SK-N-SH (cell line): ENCODE measurements around the gene HOXC5. TPM values are rescaled to one million over a fixed set of nuclear protein-coding genes. Genes with fewer than 3 reads are reported as not detected.
A peak's percentile ranks its signal among the peaks of the same experiment; 100 is the strongest.

Experiments used
- CTCF ChIA-PET: fragments of 300-600, 350-600 bp; formaldehyde crosslinking; extraction: SDS; loops from one replicate; lab custom pipeline; 2021; lab: Yijun Ruan, JAX
- POLR2A ChIA-PET: fragments of 350-600 bp; sonication (Branson Sonifier 250); formaldehyde crosslinking; extraction: SDS; loops from one replicate; lab custom pipeline; 2020; ENCODE audit warnings: antibody characterized with exemption, inconsistent platforms; lab: Yijun Ruan, JAX
- DNase-seq: peaks from one replicate; pipeline ENCODE4 v3.0.0; 2012
- H2AFZ ChIP-seq: fragments of 200-600 bp; sonication (generic); 2 replicates; pipeline ENCODE4 v1.8.1; 2016; ENCODE audit warnings: antibody characterized with exemption, mild to moderate bottlenecking, low read depth
- H3F3A ChIP-seq: fragments of 200-600 bp; sonication (generic); replicated peaks from 2 replicates; pipeline ENCODE3; 2016; ENCODE audit warnings: antibody characterized with exemption, mild to moderate bottlenecking; ENCODE audit not compliant: insufficient read depth
- H3K27ac ChIP-seq, 2 experiments: fragments of 200-500 bp in 1 of 2; fragments of 200-600 bp in 1 of 2; sonication (Bioruptor generic) in 1 of 2; sonication (generic), shearing (Covaris generic) in 1 of 2; 2 replicates each; pipeline versions ENCODE4 v1.5.1 to v1.6.1; 2014 to 2016; ENCODE audit warnings: low read depth in 2 of 2, inconsistent platforms in 1 of 2, low read length in 1 of 2, mild to moderate bottlenecking in 1 of 2, mixed read lengths in 1 of 2
- H3K27me3 ChIP-seq: fragments of 200-600 bp; sonication (generic), shearing (Covaris generic); 2 replicates; pipeline ENCODE4 v1.6.1; 2016; ENCODE audit warnings: mixed run types; ENCODE audit not compliant: insufficient read depth
- H3K36me3 ChIP-seq, 2 experiments: fragments of 200-500 bp in 1 of 2; fragments of 200-600 bp in 1 of 2; sonication (Bioruptor generic) in 1 of 2; sonication (generic) in 1 of 2; replicated peaks in 1 of 2; 2 replicates each; pipeline versions ENCODE3 to v1.5.1; 2014 to 2016; ENCODE audit warnings: low read length in 1 of 2, mild to moderate bottlenecking in 1 of 2; ENCODE audit not compliant: insufficient read depth in 2 of 2, control insufficient read depth in 1 of 2
- H3K4me1 ChIP-seq, 2 experiments: fragments of 200-500 bp in 1 of 2; fragments of 200-600 bp in 1 of 2; sonication (Bioruptor generic) in 1 of 2; sonication (generic), shearing (Covaris generic) in 1 of 2; 2 replicates each; pipeline versions ENCODE4 v1.5.1 to v1.6.1; 2014 to 2016; ENCODE audit warnings: low read depth in 1 of 2, low read length in 1 of 2, mixed run types in 1 of 2; ENCODE audit not compliant: insufficient read depth in 2 of 2, control insufficient read depth in 1 of 2
- H3K4me2 ChIP-seq: fragments of 200-600 bp; sonication (generic), shearing (Covaris generic); 2 replicates; pipeline ENCODE4 v1.6.1; 2017; ENCODE audit warnings: mixed run types
- H3K4me3 ChIP-seq, 2 experiments: fragments of 200-500 bp in 1 of 2; fragments of 200-600 bp in 1 of 2; sonication (Bioruptor generic) in 1 of 2; sonication (generic), shearing (Covaris generic) in 1 of 2; 2 replicates each; pipeline versions ENCODE4 v1.5.1 to v1.8.1; 2014 to 2016; ENCODE audit warnings: low read depth in 2 of 2, inconsistent platforms in 1 of 2, low read length in 1 of 2, mild to moderate bottlenecking in 1 of 2, mixed read lengths in 1 of 2, moderate library complexity in 1 of 2
- H3K79me2 ChIP-seq: fragments of 200-600 bp; sonication (generic); 2 replicates; pipeline ENCODE4 v1.8.1; 2017; ENCODE audit warnings: mild to moderate bottlenecking; ENCODE audit not compliant: insufficient read depth
- H3K9ac ChIP-seq: fragments of 200-600 bp; sonication (generic); 2 replicates; pipeline ENCODE4 v1.6.1; 2017; ENCODE audit warnings: mixed run types
- H3K9me2 ChIP-seq: fragments of 200-600 bp; sonication (generic); 2 replicates; pipeline ENCODE4 v1.6.1; 2017; ENCODE audit warnings: mixed run types
- H3K9me3 ChIP-seq: fragments of 200-600 bp; sonication (generic); 2 replicates; pipeline ENCODE4 v1.6.1; 2017; ENCODE audit warnings: mixed run types, mild to moderate bottlenecking, moderate library complexity
- H4K20me1 ChIP-seq: fragments of 200-600 bp; sonication (generic); 2 replicates; pipeline ENCODE4 v1.6.1; 2017; ENCODE audit warnings: mild to moderate bottlenecking, mixed run types; ENCODE audit not compliant: insufficient read depth
- CHD2 ChIP-seq: fragments of 150-350 bp; IDR thresholded peaks from 2 replicates; pipeline ENCODE4 v1.6.1; 2018; ENCODE audit warnings: low read length; ENCODE audit not compliant: partially characterized antibody
- ELF1 ChIP-seq: IDR thresholded peaks from 2 replicates; pipeline ENCODE4 v1.4.0; 2012
- EP300 ChIP-seq, 2 experiments: IDR thresholded peaks; 2 replicates each; pipeline versions ENCODE4 v1.4.0 to v1.6.1; 2012; ENCODE audit warnings: borderline replicate concordance in 1 of 2, low read depth in 1 of 2, low read length in 1 of 2
- FOXJ3 ChIP-seq: sonication (generic); formaldehyde crosslinking; IDR thresholded peaks from 2 replicates; pipeline ENCODE4 v1.5.1; 2020; ENCODE audit warnings: mild to moderate bottlenecking, missing genetic modification reagents
- FOXM1 ChIP-seq: IDR thresholded peaks from 2 replicates; pipeline ENCODE4 v1.4.0; 2012; ENCODE audit warnings: low read depth, mild to moderate bottlenecking
- GABPA ChIP-seq: IDR thresholded peaks from 2 replicates; pipeline ENCODE4 v1.4.0; 2012; ENCODE audit warnings: low read depth, mild to moderate bottlenecking
- JUND ChIP-seq: IDR thresholded peaks from 2 replicates; pipeline ENCODE4 v1.4.0; 2012
- NRF1 ChIP-seq: IDR thresholded peaks from 2 replicates; pipeline ENCODE4 v1.6.1; 2012; ENCODE audit warnings: low read depth, mild to moderate bottlenecking, low read length
- POLR2AphosphoS5 ChIP-seq: IDR thresholded peaks from 2 replicates; pipeline ENCODE4 v1.6.1; 2012; ENCODE audit warnings: low read depth, low read length
- RFX5 ChIP-seq: IDR thresholded peaks from 2 replicates; pipeline ENCODE4 v1.6.1; 2012; ENCODE audit warnings: mild to moderate bottlenecking, improper control_type of control experiment, low read length
- SIN3A ChIP-seq: IDR thresholded peaks from 2 replicates; pipeline ENCODE4 v1.6.1; 2012; ENCODE audit warnings: low read depth, mild to moderate bottlenecking, low read length, moderate library complexity, borderline replicate concordance
- TAF1 ChIP-seq: IDR thresholded peaks from 2 replicates; pipeline ENCODE4 v1.6.1; 2012; ENCODE audit warnings: low read depth, mild to moderate bottlenecking, low read length, moderate library complexity, borderline replicate concordance
- TCF12 ChIP-seq: IDR thresholded peaks from 2 replicates; pipeline ENCODE4 v1.4.0; 2012
- TEAD4 ChIP-seq: IDR thresholded peaks from 2 replicates; pipeline ENCODE4 v1.4.0; 2012; ENCODE audit warnings: mild to moderate bottlenecking, borderline replicate concordance; ENCODE audit not compliant: insufficient read depth
- YY1 ChIP-seq: IDR thresholded peaks from 2 replicates; pipeline ENCODE4 v1.4.0; 2012; ENCODE audit warnings: low read depth, mild to moderate bottlenecking
- WGBS: methylation state at CpG from one replicate; pipeline ENCODE4 v1.1.6; 2017; ENCODE audit warnings: low lambda C conversion rate; 5-methylcytosine and 5-hydroxymethylcytosine counted together
- polyA plus RNA-seq, 3 experiments: library from polyadenylated mRNA; depleted of rRNA; stranded (reverse); fragments of >200 nt; gene quantifications; 2 replicates each; pipeline ENCODE4 v1.2.3, GENCODE V29; 2012
- TF ChIP-seq, protein P1 (sequence below): IDR thresholded peaks from 2 replicates; pipeline ENCODE4 v1.4.0; 2012; ENCODE audit warnings: low read depth
- TF ChIP-seq, protein P2 (sequence below): fragments of 150-350 bp; IDR thresholded peaks from 2 replicates; pipeline ENCODE4 v1.6.1; 2016; ENCODE audit warnings: mild to moderate bottlenecking, low read depth, low read length
- TF ChIP-seq, protein P3 (sequence below): IDR thresholded peaks from 2 replicates; pipeline ENCODE4; 2012

Gene HOXC5
- polyA plus RNA-seq, 1 of the 3 experiments (the other 2 are of a cell fraction) = 2.1 TPM

DNA sequence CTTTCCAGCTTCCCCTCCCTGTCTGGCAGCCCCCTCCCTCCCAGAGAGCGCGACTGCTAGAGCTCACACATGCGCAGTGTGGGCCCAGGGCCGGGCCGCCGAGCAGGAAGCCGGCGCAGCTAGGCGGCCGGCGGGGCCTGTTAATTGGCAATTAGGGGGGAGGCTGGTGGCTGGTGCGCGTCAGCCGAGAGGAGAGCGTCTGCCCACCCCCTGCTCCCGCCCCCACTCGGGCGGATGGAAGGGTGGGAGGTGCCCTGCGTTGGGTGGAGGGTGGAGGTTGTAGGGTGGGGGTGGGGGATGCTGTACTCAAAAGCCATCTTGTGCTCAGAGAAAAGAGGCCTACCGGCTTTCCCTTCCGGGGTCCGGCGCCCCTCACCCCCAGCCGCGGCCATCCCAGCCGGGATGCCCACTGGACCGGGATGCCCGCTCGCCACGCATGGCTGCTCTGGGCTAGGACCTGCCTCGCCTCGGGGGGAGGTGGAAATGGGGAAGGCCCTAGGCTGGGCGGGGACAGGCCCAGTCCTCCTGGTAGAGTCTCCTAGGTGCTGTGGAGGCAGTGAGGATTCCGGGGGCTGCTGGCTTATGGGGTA lies 14.9 kb upstream of the HOXC5 start:
- peaks cover 7 to 36% of the 10 kb centered on the region in 2 experiments; a peak in 2 of 4 replicates for H3K4me1 ChIP-seq
- CTCF ChIA-PET = interaction anchor here (0.7 to 24.5 kb wide), 11 partner anchors 9 to 342 kb away, joined by 3 to 568 read pairs (median 6); partner anchors contain the start of genes HOXC5, HOXC9 and SMUG1
- H3K27me3 ChIP-seq = no peaks in the 10 kb centered on the region
- TF ChIP-seq, protein P1, sequence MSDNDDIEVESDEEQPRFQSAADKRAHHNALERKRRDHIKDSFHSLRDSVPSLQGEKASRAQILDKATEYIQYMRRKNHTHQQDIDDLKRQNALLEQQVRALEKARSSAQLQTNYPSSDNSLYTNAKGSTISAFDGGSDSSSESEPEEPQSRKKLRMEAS = 0 out of 2 replicates have a peak, but pooled peaks have one; percentile 19
- TF ChIP-seq TAF1 (peak; percentile 75; the same call in 1 of the 2 replicates), POLR2AphosphoS5 (peak; percentile 76), FOXJ3 (CRISPR knock-in tag) (no peak), JUND (no peak), NRF1 (peak; percentile 92), TCF12 (0 out of 2 replicates have a peak, but pooled peaks have one; percentile 33), CHD2 (peak; percentile 85), SIN3A (peak; percentile 53; the same call in 1 of the 2 replicates), GABPA (peak; percentile 58), EP300 (IDR thresholded peaks at IDR 0.05; ENCODE audit: borderline replicate concordance in 1 of 2, low read depth in 1 of 2, low read length in 1 of 2) (peak in 1 of 2 experiments; percentile 30; a peak in 1 of 4 replicates), TEAD4 (no peak), FOXM1 (no peak), YY1 (peak; percentile 77), ELF1 (peak; percentile 66), RFX5 (no peak)
- TF ChIP-seq, protein P2, sequence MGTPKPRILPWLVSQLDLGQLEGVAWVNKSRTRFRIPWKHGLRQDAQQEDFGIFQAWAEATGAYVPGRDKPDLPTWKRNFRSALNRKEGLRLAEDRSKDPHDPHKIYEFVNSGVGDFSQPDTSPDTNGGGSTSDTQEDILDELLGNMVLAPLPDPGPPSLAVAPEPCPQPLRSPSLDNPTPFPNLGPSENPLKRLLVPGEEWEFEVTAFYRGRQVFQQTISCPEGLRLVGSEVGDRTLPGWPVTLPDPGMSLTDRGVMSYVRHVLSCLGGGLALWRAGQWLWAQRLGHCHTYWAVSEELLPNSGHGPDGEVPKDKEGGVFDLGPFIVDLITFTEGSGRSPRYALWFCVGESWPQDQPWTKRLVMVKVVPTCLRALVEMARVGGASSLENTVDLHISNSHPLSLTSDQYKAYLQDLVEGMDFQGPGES = no peak
- TF ChIP-seq, protein P3, sequence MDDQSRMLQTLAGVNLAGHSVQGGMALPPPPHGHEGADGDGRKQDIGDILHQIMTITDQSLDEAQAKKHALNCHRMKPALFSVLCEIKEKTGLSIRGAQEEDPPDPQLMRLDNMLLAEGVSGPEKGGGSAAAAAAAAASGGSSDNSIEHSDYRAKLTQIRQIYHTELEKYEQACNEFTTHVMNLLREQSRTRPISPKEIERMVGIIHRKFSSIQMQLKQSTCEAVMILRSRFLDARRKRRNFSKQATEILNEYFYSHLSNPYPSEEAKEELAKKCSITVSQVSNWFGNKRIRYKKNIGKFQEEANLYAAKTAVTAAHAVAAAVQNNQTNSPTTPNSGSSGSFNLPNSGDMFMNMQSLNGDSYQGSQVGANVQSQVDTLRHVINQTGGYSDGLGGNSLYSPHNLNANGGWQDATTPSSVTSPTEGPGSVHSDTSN = no peak
- TF ChIP-seq, all 33 proteins: peak for 11
- Histone ChIP-seq H3K9me2 (no peaks in the 10 kb centered on the region), H2AFZ (peak overlapping the region; percentile 94), H3K27ac (peak overlapping the region; percentile 89 to 99), H3K79me2 (peaks cover 10% of the 10 kb centered on the region; the same call in 1 of the 2 replicates), H3K9me3 (no peaks in the 10 kb centered on the region), H3K4me2 (peak overlapping the region; percentile 99), H3K9ac (peak overlapping the region; percentile 98), H3K36me3 (no peaks in the 10 kb centered on the region), H3F3A (peaks cover 9% of the 10 kb centered on the region), H4K20me1 (no peaks in the 10 kb centered on the region), H3K4me3 (peak overlapping the region; percentile 69 to 85)
- POLR2A ChIA-PET = interaction anchor here (0.6 to 1.8 kb wide), 9 partner anchors 10 to 262 kb away, joined by 3 to 11 read pairs (median 3); partner anchors contain the start of genes CBX5, HNRNPA1, HOXC5 and HOXC6
- peak; percentile 99 for DNase-seq
- WGBS = 0% methylated on average over 6 of the region's 34 CpGs
